NCI-H2107 (cell line): ENCODE results near the gene PLAAT3.
"Not testable (repeated sequence)": the region's sequence is repeated elsewhere in the genome, so short reads cannot be mapped to it uniquely, and the experiment has no call there.

Experiments used
- DNase-seq: peaks from one replicate; lab custom pipeline; 2025; lab: John Stamatoyannopoulos, UW

Gene PLAAT3

GRCh38 chr11:63567044-63567840, 47.0 kb downstream of the PLAAT3 start:
- peak; percentile 4 for DNase-seq

- DNase-seq = no peak
Measured at GRCh38 chr11:63564784-63565350, 49.4 kb downstream of the PLAAT3 start.

DNA sequence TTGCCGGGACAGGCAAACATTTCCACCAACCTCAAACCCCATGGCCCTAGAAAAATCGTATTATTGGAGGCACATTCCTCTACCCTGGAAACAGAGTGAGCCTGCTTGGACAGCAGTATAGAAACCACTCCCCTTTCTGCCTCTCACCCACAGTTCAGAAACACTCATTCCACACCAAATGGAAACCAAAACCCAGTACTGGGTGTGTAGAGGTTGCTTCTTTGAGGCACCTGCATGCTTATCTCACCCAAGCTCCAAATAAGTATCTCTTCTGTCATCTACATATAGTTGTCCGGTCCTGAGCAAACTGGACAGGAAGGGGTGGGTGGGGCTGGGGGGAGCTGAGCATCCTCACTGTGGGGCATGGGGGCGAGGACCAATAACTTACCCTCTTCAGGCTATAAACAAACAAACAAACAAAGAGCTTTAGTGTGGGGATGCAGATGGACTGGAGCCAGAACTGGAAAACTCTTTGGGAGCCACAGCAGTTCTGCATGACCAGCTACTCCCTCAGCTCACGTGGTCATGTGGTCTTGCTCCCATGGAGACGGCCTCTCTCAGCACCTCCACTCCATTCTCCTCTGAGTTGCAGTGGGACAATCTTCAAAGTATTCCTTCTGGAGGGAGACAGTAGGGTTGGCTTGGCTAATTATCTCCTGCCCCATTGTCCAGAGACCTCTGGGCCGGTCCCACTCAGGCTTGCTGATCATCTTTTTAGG, 50.0 kb downstream of the PLAAT3 start:
- DNase-seq = peak; percentile 1

DNA sequence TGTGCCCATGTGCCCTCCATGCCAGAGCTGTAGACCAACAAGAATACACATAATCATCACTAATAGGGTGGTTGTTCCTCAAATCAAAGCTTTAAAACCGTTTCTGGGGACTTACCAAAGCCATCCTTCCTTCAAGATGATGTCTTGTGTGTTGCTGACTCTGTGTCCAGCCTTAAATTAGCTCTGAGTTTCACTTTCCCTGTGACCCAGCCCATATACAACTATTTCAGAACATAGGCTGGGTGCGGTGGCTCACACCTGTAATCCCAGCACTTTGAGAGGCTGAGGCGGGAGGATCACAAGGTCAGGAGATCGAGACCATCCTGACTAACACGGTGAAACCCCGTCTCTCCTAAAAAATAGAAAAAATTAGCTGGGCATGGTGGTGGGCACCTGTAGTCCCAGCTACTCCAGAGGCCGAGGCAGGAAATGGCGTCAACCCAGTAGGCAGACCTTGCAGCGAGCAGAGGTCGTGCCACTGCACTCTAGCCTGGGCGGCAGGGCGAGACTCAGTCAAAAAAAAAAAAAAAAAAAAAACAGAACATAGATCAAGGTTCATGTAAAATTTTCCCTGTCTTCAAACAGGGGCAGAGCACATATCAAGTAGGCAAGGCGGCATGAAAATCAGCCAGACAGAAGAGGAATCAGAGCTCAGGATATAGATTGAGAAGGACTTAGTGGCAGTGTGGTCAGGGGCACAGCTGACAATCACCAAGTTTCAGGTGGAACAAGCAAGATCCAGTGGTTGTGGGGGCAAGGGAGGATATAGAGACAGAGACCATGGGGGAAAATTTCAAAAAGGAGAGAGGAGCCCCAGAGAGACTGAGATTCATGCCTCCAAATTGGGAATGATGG, 50.8 kb downstream of the PLAAT3 start, which contains the start of gene PLAAT2:
PLAAT2 (minus strand) TSS at position 179 of the 855 bp plus-strand sequence; CDS start at position 124, 55 bp downstream.
- no peak for DNase-seq

GRCh38 chr11:63560506-63561180, 53.6 kb downstream of the PLAAT3 start:
- no peak for DNase-seq

DNA sequence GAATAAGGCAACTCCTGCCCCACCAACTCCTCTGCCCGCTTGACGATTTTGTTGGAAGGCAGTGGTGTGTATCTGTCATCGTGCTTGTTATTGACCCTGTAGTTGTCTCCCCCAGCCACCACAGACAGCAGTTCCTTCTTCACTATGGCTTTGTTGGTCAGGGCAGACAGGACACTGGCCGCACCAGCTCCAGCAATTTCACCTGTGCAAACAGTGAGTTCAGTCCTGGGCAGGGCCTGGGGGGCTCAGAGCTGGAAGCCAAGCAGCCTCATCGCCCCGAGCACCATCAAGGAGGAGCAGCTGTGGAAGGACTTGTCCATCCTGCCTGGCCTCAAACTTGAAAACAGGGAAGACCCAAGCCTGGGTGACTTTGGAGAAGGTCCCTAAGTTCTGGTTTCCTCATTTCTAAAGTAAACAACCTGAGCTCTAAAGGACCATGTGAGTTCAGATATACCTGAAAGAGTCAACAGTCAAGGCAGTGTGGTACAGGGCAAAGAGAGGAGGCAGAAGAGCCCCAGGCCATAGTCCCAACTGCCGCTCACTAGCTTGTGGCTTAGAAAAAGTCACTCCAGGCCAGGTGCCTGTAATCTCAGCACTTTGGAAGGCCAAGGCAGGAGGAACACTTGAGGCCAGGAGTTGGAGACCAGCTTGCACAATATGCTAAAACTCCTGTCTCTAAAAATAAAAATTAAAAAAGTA, 55.6 kb downstream of the PLAAT3 start:
- no peak for DNase-seq

GRCh38 chr11:63557570-63557969, 56.7 kb downstream of the PLAAT3 start:
- no peak for DNase-seq

DNA sequence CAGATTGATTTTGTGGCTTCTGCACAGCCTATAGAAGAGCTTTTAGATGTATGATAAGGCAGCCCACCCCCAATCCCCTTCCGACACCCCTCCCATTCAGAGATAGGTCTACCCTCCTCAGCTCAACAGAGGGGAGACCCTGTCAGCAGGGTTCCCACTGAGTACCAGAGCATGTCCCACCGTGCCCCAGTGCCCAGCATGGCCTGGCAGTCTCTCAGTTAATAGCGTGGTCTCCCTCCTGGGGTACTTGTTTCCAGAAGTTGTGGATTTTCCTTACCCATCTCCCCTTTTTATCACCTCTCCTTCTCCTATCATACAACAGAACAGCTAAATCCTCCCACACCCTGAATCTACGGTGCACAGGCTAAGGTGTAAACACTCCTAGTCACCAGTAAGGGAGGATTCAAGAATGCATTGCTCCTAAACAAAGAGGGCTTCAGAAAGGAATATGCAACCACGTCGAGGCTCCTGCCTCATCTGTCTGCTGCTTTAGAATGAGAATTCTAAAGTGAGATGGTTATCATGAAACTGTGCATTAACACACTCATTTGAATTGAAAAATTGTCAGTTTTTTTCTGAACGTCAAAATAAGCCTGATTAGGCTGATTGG, 57.7 kb downstream of the PLAAT3 start:
- no peak for DNase-seq

GRCh38 chr11:63554877-63555223, 59.4 kb downstream of the PLAAT3 start:
- DNase-seq = no peak

DNA sequence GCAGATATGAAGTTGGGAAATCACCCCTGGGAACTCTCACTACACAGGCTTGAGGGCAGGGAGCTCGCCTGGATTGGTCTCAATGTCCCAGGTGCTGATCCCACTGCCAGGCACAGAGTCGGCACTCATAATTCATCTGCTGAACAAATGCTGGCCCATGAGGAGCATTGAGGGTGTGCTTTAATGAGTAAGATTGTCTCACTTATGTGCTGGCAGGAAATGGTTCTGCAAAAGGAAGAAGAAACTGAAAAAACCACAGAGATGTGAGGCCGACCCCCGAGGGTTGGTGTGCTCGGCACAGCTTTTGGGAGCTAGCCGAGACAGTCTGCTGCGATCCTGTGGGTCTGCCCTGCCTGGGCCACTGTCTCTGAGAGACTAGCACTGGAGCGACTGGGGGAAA, 60.5 kb downstream of the PLAAT3 start:
- DNase-seq = no peak

- DNase-seq = no peak
Measured at GRCh38 chr11:63552921-63553320, 61.3 kb downstream of the PLAAT3 start.

- no peak for DNase-seq
Measured at GRCh38 chr11:63551889-63552266, 62.4 kb downstream of the PLAAT3 start.

- no peak for DNase-seq
Measured at GRCh38 chr11:63551091-63551888, 62.9 kb downstream of the PLAAT3 start.

- not testable (repeated sequence) for DNase-seq
Measured at GRCh38 chr11:63550156-63550700, 64.0 kb downstream of the PLAAT3 start.

- DNase-seq = no peak
Measured at GRCh38 chr11:63549411-63549810, 64.8 kb downstream of the PLAAT3 start.

DNA sequence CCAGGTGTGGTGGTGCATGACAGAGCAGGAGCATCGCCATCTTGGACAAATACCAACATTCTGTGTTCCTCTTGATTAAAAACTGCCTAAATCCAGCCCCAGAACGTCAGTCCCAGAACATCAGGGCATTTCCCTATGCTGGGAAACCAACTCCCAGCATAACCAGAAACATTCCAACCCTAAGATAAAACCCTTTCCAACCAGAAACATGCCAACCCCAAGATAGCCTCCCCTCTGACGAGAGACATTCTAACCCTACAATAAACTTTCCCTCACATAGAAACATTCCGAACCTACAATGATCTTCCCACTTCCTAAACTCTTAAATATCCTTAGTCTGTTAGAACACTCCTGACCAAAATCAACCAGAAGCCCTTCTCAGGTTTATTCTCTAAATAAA, 66.1 kb downstream of the PLAAT3 start:
- no peak for DNase-seq

GRCh38 chr11:63547061-63547460, 67.2 kb downstream of the PLAAT3 start:
- no peak for DNase-seq

GRCh38 chr11:63543711-63544110, 70.5 kb downstream of the PLAAT3 start:
- no peak for DNase-seq

DNA sequence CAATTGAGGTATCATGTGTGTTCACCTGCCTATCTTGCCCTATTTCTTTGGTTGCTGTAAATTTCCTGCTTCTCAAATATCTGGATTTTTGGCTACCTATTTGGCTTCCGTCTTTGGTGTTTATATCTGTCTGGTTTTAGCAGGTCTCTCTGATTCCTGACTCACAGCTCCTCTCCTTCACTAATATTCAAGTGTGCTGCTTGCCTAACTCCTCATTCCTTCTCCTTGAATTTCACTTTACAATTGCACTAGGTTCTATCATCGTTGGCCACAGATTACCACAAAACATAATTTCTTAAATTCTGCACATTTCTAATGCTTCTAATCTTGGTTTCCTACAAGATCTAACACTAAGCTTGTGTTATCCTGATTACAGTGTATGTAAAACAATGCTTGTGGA, 71.7 kb downstream of the PLAAT3 start:
- DNase-seq = not testable (repeated sequence)
